ENCODE measurements around the gene MOBP.

MOBP gene

DNA sequence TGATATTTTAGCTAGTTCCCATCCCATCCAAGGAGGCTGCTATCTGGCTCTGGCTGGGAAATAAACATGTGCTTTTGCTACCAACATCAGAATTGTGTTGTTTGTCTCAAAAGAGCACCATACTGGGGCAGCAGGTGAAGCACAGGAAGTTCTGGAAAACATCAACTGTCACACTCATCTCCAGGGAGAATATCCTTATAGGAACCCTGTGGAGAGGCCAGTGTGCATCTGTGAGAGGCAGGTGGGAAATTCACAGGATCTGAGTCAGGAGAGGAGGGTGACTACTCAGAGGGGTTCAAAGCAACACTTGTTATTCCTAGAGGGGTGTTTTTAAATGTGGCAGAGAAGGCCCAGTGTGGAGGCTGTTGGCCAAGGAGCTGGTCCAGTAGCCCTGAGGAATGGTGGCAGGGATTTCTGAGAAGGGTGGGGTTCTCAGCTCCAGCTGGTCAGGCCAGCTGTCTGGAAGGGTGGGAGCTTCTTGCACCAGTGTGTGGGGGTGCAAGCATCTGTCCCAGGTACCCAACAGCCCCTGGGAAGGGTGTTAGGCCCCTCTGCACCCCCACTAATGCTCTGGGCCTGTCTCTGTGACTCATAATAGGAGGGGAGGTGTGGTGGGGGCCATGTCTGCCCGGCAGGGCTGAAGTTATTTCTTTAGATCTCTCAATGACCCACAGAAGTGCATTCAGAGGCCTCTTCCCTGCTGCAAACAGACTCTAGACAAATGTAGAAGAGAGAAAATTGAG lies 32.3 kb upstream of the MOBP start:
- no peak for DNase-seq (ENCODE audit: low read depth)
- TF ChIP-seq, protein P1, sequence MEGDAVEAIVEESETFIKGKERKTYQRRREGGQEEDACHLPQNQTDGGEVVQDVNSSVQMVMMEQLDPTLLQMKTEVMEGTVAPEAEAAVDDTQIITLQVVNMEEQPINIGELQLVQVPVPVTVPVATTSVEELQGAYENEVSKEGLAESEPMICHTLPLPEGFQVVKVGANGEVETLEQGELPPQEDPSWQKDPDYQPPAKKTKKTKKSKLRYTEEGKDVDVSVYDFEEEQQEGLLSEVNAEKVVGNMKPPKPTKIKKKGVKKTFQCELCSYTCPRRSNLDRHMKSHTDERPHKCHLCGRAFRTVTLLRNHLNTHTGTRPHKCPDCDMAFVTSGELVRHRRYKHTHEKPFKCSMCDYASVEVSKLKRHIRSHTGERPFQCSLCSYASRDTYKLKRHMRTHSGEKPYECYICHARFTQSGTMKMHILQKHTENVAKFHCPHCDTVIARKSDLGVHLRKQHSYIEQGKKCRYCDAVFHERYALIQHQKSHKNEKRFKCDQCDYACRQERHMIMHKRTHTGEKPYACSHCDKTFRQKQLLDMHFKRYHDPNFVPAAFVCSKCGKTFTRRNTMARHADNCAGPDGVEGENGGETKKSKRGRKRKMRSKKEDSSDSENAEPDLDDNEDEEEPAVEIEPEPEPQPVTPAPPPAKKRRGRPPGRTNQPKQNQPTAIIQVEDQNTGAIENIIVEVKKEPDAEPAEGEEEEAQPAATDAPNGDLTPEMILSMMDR (IDR thresholded peaks at IDR 0.05; ENCODE audit: low read depth, low read length, missing control alignments), result no peak
- in situ Hi-C loops (cut with HindIII; ENCODE audit: low sequenced_read_pairs), result no loop called here
- H3K4me3 ChIP-seq (ENCODE audit: low read depth, low read length), result no peak overlapping the region

DNA sequence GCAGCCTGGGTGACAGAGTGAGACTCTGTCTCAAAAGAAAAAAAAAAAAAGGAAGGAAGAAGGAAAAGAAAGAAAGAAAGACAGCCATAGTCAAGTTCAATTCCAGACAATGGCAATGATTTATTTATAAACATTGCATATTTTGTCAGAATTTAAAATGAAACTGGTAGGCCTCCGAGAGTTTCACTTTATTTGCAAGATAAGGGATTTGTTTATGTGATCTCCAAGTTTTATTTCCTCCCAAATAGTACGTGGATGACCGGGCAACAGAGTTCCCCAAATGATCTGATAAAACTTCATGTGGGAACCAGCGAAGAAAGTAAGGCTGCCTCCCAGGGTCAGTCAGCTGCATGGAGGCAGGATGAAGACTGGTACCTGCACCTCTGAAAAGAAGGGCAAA lies 28.6 kb upstream of the MOBP start:
- H3K4me3 ChIP-seq (ENCODE audit: low read depth, low read length), result no peak overlapping the region
- TF ChIP-seq, protein P1 (IDR thresholded peaks at IDR 0.05; ENCODE audit: low read depth, low read length, missing control alignments), result no peak
- in situ Hi-C loops (cut with HindIII; ENCODE audit: low sequenced_read_pairs), result no loop called here
- no peak for DNase-seq (ENCODE audit: low read depth)

DNA sequence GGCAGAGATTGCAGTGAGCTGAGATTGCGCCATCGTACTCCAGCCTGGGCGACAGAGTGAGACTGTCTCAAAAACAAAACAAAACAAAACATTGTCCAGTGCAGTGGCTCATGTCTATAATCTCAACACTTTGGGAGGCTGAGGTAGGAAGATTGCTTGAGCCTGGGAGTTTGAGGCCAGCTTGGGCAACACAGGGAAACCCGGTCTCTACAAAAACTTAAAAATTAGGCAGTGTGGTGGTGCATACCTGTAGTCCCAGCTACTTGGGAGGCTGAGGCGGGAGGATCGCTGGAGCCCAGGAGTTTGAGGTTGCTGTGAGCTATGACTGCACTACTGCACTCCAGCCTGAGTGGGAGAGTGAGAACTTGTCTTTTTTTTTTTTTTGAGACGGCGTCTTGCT lies 27.2 kb upstream of the MOBP start:
- no peak for DNase-seq (ENCODE audit: low read depth)
- TF ChIP-seq, protein P1 (IDR thresholded peaks at IDR 0.05; ENCODE audit: low read depth, low read length, missing control alignments), result no peak
- in situ Hi-C loops (cut with HindIII; ENCODE audit: low sequenced_read_pairs), result no loop called here
- no peak overlapping the region for H3K4me3 ChIP-seq (ENCODE audit: low read depth, low read length)

DNA sequence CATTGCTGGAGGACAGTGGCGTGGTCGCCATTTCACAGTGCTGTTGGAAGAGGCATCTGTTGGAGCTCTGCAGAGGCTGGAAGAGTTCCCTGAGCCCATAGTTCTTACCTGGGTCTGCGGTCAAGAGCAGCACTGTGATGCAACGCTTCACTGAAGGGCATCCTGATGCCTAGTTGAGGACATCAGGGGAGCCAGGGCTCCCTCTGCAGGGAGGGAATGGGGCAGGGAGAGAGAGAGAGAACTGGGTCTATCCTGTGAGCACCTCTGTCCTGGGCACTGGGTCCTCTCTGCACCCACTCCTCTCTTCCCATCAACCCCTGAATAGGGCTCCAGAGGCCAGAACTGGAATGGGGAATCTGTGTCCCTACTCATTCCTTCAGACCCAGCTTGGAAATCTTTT lies 23.9 kb upstream of the MOBP start:
- in situ Hi-C loops (cut with HindIII; ENCODE audit: low sequenced_read_pairs), result no loop called here
- TF ChIP-seq, protein P1 (IDR thresholded peaks at IDR 0.05; ENCODE audit: low read depth, low read length, missing control alignments), result no peak
- DNase-seq (ENCODE audit: low read depth), result no peak
- H3K4me3 ChIP-seq (ENCODE audit: low read depth, low read length), result no peak overlapping the region

DNA sequence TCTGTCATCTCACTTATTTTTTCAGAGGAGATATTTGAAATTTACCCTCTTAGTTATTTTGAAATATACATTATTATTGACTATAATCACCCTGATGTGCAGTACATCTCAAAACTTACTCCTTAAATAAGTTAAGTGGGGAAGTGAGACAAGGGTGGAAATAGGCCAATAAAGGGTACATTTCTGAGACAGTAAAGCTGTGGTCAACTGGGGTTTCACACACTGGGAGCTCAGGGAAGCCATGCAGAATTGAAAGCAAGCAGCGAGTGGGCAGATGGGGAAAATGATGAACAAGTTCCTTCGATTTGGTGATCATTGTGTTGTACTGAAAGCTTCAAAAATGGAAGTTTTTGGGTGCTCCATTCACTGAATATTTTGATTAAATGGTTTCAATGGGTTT lies 21.6 kb upstream of the MOBP start:
- in situ Hi-C loops (cut with HindIII; ENCODE audit: low sequenced_read_pairs), result no loop called here

DNA sequence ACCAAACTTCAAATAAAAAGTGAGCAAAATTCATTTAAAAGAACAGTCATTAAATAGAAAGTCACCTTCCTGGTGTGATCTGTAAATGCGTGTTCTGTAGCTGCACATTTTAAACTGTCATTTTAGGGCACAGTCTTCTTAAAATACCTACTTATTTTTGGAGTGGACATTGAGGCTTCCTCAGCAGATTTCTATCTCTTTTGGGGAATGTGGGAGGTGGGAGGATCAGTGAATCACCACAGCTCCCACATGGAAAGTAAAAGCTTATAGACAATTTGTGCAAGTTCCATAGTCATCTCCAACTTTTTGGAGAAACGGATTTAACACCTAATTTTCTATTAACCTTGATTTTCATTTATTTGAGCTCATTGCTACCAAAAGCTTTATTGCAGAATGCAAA lies 21.0 kb upstream of the MOBP start:
- DNase-seq (ENCODE audit: low read depth), result no peak
- TF ChIP-seq, protein P1 (IDR thresholded peaks at IDR 0.05; ENCODE audit: low read depth, low read length, missing control alignments), result no peak
- H3K4me3 ChIP-seq (ENCODE audit: low read depth, low read length), result no peak overlapping the region
- in situ Hi-C loops (cut with HindIII; ENCODE audit: low sequenced_read_pairs), result no loop called here

More for the DNA sequence above, 21.6 kb upstream of the MOBP start:
- H3K4me3 ChIP-seq (ENCODE audit: low read depth, low read length), result no peak overlapping the region
- no peak for DNase-seq (ENCODE audit: low read depth)
- TF ChIP-seq, protein P1 (IDR thresholded peaks at IDR 0.05; ENCODE audit: low read depth, low read length, missing control alignments), result no peak

Data from astrocyte of the cerebellum (primary cell).